HEK293 (cell line): ENCODE data around the gene OR4N5.

Experiments used
- CTCF ChIP-seq: fragments of 450-650 bp; formaldehyde crosslinking; IDR thresholded peaks from 2 replicates; pipeline ENCODE4 v1.5.1; 2016; ENCODE audit warnings: missing biosample characterization, missing genetic modification characterization
- GFI1B ChIP-seq: fragments of 450-650 bp; formaldehyde crosslinking; IDR thresholded peaks from 2 replicates; pipeline ENCODE4 v1.5.1; 2016; ENCODE audit warnings: missing biosample characterization, missing genetic modification characterization
- INSM2 ChIP-seq: fragments of 450-650 bp; formaldehyde crosslinking; IDR thresholded peaks from 2 replicates; pipeline ENCODE4 v1.5.1; 2016; ENCODE audit warnings: missing biosample characterization, missing genetic modification characterization
- YY1 ChIP-seq: fragments of 450-650 bp; formaldehyde crosslinking; IDR thresholded peaks from 2 replicates; pipeline ENCODE4 v1.5.1; 2018; ENCODE audit warnings: missing biosample characterization, missing genetic modification characterization
- ZNF280D ChIP-seq: fragments of 450-650 bp; formaldehyde crosslinking; IDR thresholded peaks from 2 replicates; pipeline ENCODE4 v1.5.1; 2016; ENCODE audit warnings: missing biosample characterization, missing genetic modification characterization
- ZNF341 ChIP-seq: fragments of 450-650 bp; formaldehyde crosslinking; IDR thresholded peaks from 2 replicates; pipeline ENCODE4; 2016; ENCODE audit warnings: low read depth, missing biosample characterization, missing genetic modification characterization
- ZNF423 ChIP-seq: fragments of 450-650 bp; formaldehyde crosslinking; IDR thresholded peaks from 2 replicates; pipeline ENCODE4 v1.5.1; 2016; ENCODE audit warnings: missing biosample characterization, missing genetic modification characterization
- ZNF449 ChIP-seq: fragments of 450-650 bp; formaldehyde crosslinking; IDR thresholded peaks from 2 replicates; pipeline ENCODE4 v1.5.1; 2017; ENCODE audit warnings: missing biosample characterization, mild to moderate bottlenecking, missing genetic modification characterization, moderate library complexity
- ZNF560 ChIP-seq: fragments of 450-650 bp; formaldehyde crosslinking; IDR thresholded peaks from 2 replicates; pipeline ENCODE4 v1.5.1; 2017; ENCODE audit warnings: missing biosample characterization, missing genetic modification characterization, borderline replicate concordance
- ZNF621 ChIP-seq: fragments of 450-650 bp; formaldehyde crosslinking; IDR thresholded peaks from 2 replicates; pipeline ENCODE4 v1.5.1; 2017; ENCODE audit warnings: missing biosample characterization, missing genetic modification characterization
- ZNF660 ChIP-seq: fragments of 450-650 bp; IDR thresholded peaks from 2 replicates; pipeline ENCODE4 v1.5.1; 2018; ENCODE audit warnings: missing biosample characterization, mild to moderate bottlenecking, missing genetic modification characterization

GRCh38 chr14:20177433-20177974, 38.9 kb downstream of the OR4N5 start:
- TF ChIP-seq CTCF (tag by site-specific recombination) (no peak), ZNF621 (tag by site-specific recombination) (no peak), INSM2 (no peak), ZNF341 (no peak), ZNF280D (tag by site-specific recombination) (no peak), ZNF660 (tag by site-specific recombination) (no peak), ZNF560 (tag by site-specific recombination) (no peak), GFI1B (tag by site-specific recombination) (no peak), ZNF423 (tag by site-specific recombination) (no peak), ZNF449 (tag by site-specific recombination) (no peak), YY1 (tag by site-specific recombination) (no peak)
